Hepatocyte (in vitro differentiated cells): ENCODE measurements around the gene PSMA1. TPM values are rescaled to one million over a fixed set of nuclear protein-coding genes. Genes with fewer than 3 reads are reported as not detected.

Source experiments
- DNase-seq: peaks from one replicate; pipeline ENCODE4 v3.0.0-alpha.2; 2016; ENCODE audit warnings: low spot score
- H2AFZ ChIP-seq: fragments of 200-600 bp; sonication (generic); 2 replicates; pipeline ENCODE4 v1.6.0; 2016; ENCODE audit warnings: antibody characterized with exemption, mild to moderate bottlenecking
- H3K27ac ChIP-seq: fragments of 200-600 bp; sonication (generic); 2 replicates; pipeline ENCODE4 v1.5.1; 2016; ENCODE audit warnings: mild to moderate bottlenecking
- H3K27me3 ChIP-seq: fragments of 200-600 bp; sonication (generic); 2 replicates; pipeline ENCODE4 v1.6.1; 2016
- H3K36me3 ChIP-seq: fragments of 200-600 bp; sonication (generic); replicated peaks from 2 replicates; pipeline ENCODE4 v1.5.1; 2016; ENCODE audit warnings: low read depth; ENCODE audit not compliant: insufficient read depth
- H3K4me1 ChIP-seq: fragments of 200-600 bp; sonication (generic); 2 replicates; pipeline ENCODE4 v1.5.1; 2016; ENCODE audit warnings: mild to moderate bottlenecking, moderate library complexity; ENCODE audit not compliant: insufficient read depth
- H3K4me2 ChIP-seq: fragments of 200-600 bp; sonication (generic); 2 replicates; pipeline ENCODE4 v1.6.0; 2016
- H3K4me3 ChIP-seq: fragments of 200-600 bp; sonication (generic); 2 replicates; pipeline ENCODE4 v1.5.1; 2016; ENCODE audit warnings: mild to moderate bottlenecking
- H3K79me2 ChIP-seq: fragments of 200-600 bp; sonication (generic); 2 replicates; pipeline ENCODE4 v1.6.0; 2017; ENCODE audit warnings: mild to moderate bottlenecking
- H3K9me2 ChIP-seq: fragments of 200-600 bp; sonication (generic); replicated peaks from 2 replicates; pipeline ENCODE4 v1.6.0; 2017; ENCODE audit warnings: mild to moderate bottlenecking; ENCODE audit not compliant: insufficient read depth
- H3K9me3 ChIP-seq: fragments of 200-600 bp; sonication (generic); 2 replicates; pipeline ENCODE4 v1.5.1; 2016; ENCODE audit warnings: low read depth, mild to moderate bottlenecking
- H4K20me1 ChIP-seq: fragments of 200-600 bp; sonication (generic); 2 replicates; pipeline ENCODE4 v1.6.0; 2016; ENCODE audit warnings: mild to moderate bottlenecking; ENCODE audit not compliant: insufficient read depth, poor library complexity, severe bottlenecking
- CTCF ChIP-seq: fragments of 200-600 bp; sonication (generic); IDR thresholded peaks from 2 replicates; pipeline ENCODE4 v1.5.1; 2016; ENCODE audit warnings: antibody characterized with exemption, mild to moderate bottlenecking; ENCODE audit not compliant: poor library complexity
- EZH2 ChIP-seq: fragments of 200-600 bp; sonication (generic); IDR thresholded peaks from 2 replicates; pipeline ENCODE4 v1.6.1; 2016; ENCODE audit warnings: antibody characterized with exemption, mild to moderate bottlenecking, borderline replicate concordance
- EZH2phosphoT487 ChIP-seq: fragments of 200-600 bp; sonication (generic); IDR thresholded peaks from one replicate; pipeline ENCODE4 v1.6.1; 2018; ENCODE audit warnings: antibody characterized with exemption, mild to moderate bottlenecking, low read depth, moderate library complexity; ENCODE audit not compliant: unreplicated experiment, severe bottlenecking
- WGBS: methylation state at CpG from one replicate; pipeline ENCODE4 v1.1.6; 2016; ENCODE audit warnings: low lambda C conversion rate; ENCODE audit errors: missing lambda C conversion rate; 5-methylcytosine and 5-hydroxymethylcytosine counted together
- polyA plus RNA-seq: library from polyadenylated mRNA; unstranded; fragments of >200 nt; fragmentation: Nextera tagmentation; extraction: Ambion mirVana; gene quantifications from 2 replicates; pipeline ENCODE4 v1.2.1, GENCODE V29; 2016
- total RNA-seq: library from RNA; depleted of rRNA; stranded (reverse); fragments of >200 nt; gene quantifications from 2 replicates; pipeline ENCODE4 v1.2.3, GENCODE V29; 2014

PSMA1 gene
- total and polyA plus RNA-seq, 2 experiments from 2014 or later: 178 to 214 TPM

GRCh38 chr11:14499560-14500180, 20.5 kb downstream of the PSMA1 start, which contains the start of gene COPB1:
TSS of gene COPB1 (minus strand) at chr11:14499811. CDS start at chr11:14498928, 883 bp downstream.
- peak; percentile 95 for DNase-seq
- Histone ChIP-seq H3K9me3 (no peaks in the 10 kb centered on the region), H3K79me2 (peaks cover 48% of the 10 kb centered on the region), H3K9me2 (no peaks in the 10 kb centered on the region), H3K4me3 (peak within 1 kb of the TSS; percentile 71), H4K20me1 (peaks cover 9% of the 10 kb centered on the region), H3K4me2 (peak within 1 kb of the TSS; percentile 80), H3K4me1 (peaks cover 11% of the 10 kb centered on the region), H3K27me3 (no peaks in the 10 kb centered on the region), H2AFZ (peak within 1 kb of the TSS; percentile 79), H3K36me3 (peaks cover 7% of the 10 kb centered on the region), H3K27ac (peak within 1 kb of the TSS; percentile 92)
- under 1% methylated on average over 32 of the region's 37 CpGs for WGBS
- TF ChIP-seq EZH2phosphoT487 (no peak), CTCF (no peak), EZH2 (no peak)

- peak overlapping the region; percentile 92 for H3K27ac ChIP-seq
- WGBS: under 1% methylated on average over 10 of the region's 19 CpGs
- TF ChIP-seq CTCF (no peak), EZH2phosphoT487 (no peak), EZH2 (no peak)
Observed at GRCh38 chr11:14499178-14499559, 21.0 kb downstream of the PSMA1 start.

GRCh38 chr11:14480716-14481115, 39.5 kb downstream of the PSMA1 start:
- no peak overlapping the region for H3K27ac ChIP-seq
- TF ChIP-seq EZH2phosphoT487 (no peak), CTCF (no peak), EZH2 (no peak)
- peaks cover 11% of the 10 kb centered on the region for H4K20me1 ChIP-seq
- no peak overlapping the region for H2AFZ ChIP-seq
- H3K4me3 ChIP-seq: no peak overlapping the region
- no peak for DNase-seq
- WGBS: 93% methylated on average over 3 of the region's 3 CpGs
- H3K9me3 ChIP-seq: no peaks in the 10 kb centered on the region
- peaks cover 11% of the 10 kb centered on the region for H3K79me2 ChIP-seq
- no peaks in the 10 kb centered on the region for H3K27me3 ChIP-seq
- H3K36me3 ChIP-seq: no peaks in the 10 kb centered on the region
- H3K9me2 ChIP-seq: no peaks in the 10 kb centered on the region
- no peaks in the 10 kb centered on the region for H3K4me1 ChIP-seq
- H3K4me2 ChIP-seq: no peak overlapping the region

More at GRCh38 chr11:14499178-14499559, 21.0 kb downstream of the PSMA1 start:
- H4K20me1 ChIP-seq: peaks cover 9% of the 10 kb centered on the region
- no peaks in the 10 kb centered on the region for H3K9me2 ChIP-seq
- H3K36me3 ChIP-seq: peaks cover 6% of the 10 kb centered on the region
- H3K4me2 ChIP-seq: peak overlapping the region; percentile 77
- peaks cover 53% of the 10 kb centered on the region for H3K79me2 ChIP-seq
- H2AFZ ChIP-seq: peak overlapping the region; percentile 79
- peaks cover 11% of the 10 kb centered on the region for H3K4me1 ChIP-seq
- peak; percentile 34 for DNase-seq
- no peaks in the 10 kb centered on the region for H3K27me3 ChIP-seq
- no peaks in the 10 kb centered on the region for H3K9me3 ChIP-seq
- peak overlapping the region; percentile 71 for H3K4me3 ChIP-seq
